Dendritic cell treated with granulocyte-macrophage colony-stimulating factor and Interleukin-4, amounts not matched to agents 40 ng/mL and 50 ng/mL, for 4 days (primary cell): ENCODE data around the gene FYTTD1.

Experiments used
- H3K27ac Mint-ChIP-seq: one replicate; pipeline ENCODE4 v1.8.0; 2022; ENCODE audit warnings: mild to moderate bottlenecking, mixed read lengths
- H3K27me3 Mint-ChIP-seq: one replicate; pipeline ENCODE4 v1.8.0; 2022; ENCODE audit warnings: mild to moderate bottlenecking, mixed read lengths
- H3K36me3 Mint-ChIP-seq: one replicate; pipeline ENCODE4 v1.8.0; 2022; ENCODE audit warnings: low read depth, mixed read lengths
- H3K4me1 Mint-ChIP-seq: one replicate; pipeline ENCODE4 v1.8.0; 2022; ENCODE audit warnings: low read depth, mixed read lengths
- H3K4me3 Mint-ChIP-seq: one replicate; pipeline ENCODE4 v1.8.0; 2022; ENCODE audit warnings: mild to moderate bottlenecking, moderate library complexity, mixed read lengths
- H3K9me3 Mint-ChIP-seq: one replicate; pipeline ENCODE4 v1.8.0; 2022; ENCODE audit warnings: mixed read lengths
- intact Hi-C: fragments of 100-400 bp; cut with micrococcal nuclease; formaldehyde crosslinking; loops from one replicate; pipeline ENCODE4 v1.15.0; 2022

FYTTD1 gene

DNA sequence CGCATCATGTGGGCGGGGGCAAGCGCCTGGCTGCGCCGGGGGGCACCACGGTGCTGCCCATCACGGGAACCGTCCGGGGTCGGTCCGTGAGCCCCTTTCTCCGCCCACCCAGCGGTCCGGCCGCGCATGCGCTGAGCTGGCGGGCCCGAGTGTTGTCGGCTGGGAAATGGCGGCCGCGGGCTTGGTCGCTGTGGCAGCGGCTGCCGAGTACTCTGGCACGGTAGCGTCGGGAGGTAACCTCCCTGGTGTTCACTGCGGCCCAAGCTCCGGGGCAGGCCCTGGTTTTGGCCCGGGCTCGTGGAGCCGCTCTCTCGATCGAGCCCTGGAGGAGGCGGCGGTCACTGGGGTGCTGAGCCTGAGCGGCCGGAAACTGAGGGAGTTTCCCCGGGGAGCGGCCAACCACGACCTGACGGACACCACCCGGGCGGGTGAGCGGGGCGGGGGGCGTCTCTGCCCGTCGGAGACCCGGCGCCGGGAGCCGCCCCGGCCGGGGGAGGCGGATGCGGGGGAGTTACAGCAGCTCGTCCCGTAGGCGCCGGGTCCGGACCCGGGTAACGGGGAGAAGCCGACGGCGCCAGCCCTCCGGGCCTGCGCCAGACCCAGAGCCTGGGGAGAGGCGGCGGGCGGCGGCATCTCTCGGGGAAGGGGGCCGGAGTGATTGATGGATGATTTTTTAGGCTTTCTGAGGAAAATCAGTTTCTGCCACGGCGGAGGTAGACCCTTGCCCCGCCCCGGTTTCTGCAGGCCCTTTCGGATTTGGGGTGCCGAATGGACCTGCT lies 41.6 kb downstream of the FYTTD1 start, which contains the start of gene LRCH3:
Gene LRCH3 (plus strand): TSS at position 142 of the 779 bp plus-strand sequence. CDS start 25 bp downstream, at position 167.
- peaks cover 15% of the 10 kb centered on the region for H3K36me3 Mint-ChIP-seq
- H3K4me1 Mint-ChIP-seq, result peaks cover 34% of the 10 kb centered on the region
- H3K9me3 Mint-ChIP-seq, result no peaks in the 10 kb centered on the region
- no peaks in the 10 kb centered on the region for H3K27me3 Mint-ChIP-seq
- peak within 1 kb of the TSS; percentile 98 for H3K4me3 Mint-ChIP-seq
- intact Hi-C loops, result loop anchor here (5.0 kb wide), 2 partner anchors 39 to 54 kb away; partner anchors contain the start of gene RUBCN
- H3K27ac Mint-ChIP-seq, result peak within 1 kb of the TSS; percentile 94

DNA sequence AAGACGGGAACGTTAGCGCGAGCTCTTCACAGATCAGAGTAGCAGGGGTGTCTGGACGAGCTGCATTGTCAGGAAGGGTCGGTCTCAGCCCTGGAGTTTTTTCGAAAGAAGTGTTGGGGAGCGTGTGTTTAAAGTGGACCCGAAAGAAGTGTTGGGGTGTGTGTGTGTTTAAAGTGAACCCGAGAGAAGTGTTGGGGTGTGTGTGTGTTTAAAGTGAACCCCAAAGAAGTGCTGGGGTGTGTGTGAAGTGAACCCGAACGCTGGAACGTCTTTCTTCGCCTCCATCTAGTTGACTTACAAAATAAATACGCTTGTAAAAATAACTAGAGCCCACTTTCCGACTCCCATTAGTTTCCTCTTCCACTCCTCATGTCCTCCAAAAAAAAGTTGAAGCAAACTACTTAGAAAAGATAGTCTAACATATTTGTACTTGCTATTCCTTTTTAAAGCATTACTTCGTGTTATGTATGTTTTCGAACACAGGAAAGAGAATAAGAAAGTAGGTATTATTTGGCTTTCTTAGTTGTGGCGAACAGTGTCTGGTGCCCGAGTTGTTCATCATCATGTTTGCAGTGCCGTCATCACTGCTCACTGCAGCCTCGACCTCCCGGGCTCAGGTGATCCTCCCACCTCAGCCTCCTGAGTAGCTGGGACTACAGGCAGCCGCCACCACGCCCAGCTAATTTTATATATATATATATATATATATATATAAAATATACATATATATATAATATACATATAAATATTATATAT lies 42.4 kb downstream of the FYTTD1 start:
- peak overlapping the region; percentile 98 for H3K4me3 Mint-ChIP-seq
- intact Hi-C loops, result loop anchor here (5.0 kb wide), 2 partner anchors 40 to 55 kb away; partner anchors contain the start of gene RUBCN
- H3K36me3 Mint-ChIP-seq, result peaks cover 15% of the 10 kb centered on the region
- no peaks in the 10 kb centered on the region for H3K27me3 Mint-ChIP-seq
- H3K27ac Mint-ChIP-seq, result peak overlapping the region; percentile 94
- H3K4me1 Mint-ChIP-seq, result peaks cover 34% of the 10 kb centered on the region
- no peaks in the 10 kb centered on the region for H3K9me3 Mint-ChIP-seq

DNA sequence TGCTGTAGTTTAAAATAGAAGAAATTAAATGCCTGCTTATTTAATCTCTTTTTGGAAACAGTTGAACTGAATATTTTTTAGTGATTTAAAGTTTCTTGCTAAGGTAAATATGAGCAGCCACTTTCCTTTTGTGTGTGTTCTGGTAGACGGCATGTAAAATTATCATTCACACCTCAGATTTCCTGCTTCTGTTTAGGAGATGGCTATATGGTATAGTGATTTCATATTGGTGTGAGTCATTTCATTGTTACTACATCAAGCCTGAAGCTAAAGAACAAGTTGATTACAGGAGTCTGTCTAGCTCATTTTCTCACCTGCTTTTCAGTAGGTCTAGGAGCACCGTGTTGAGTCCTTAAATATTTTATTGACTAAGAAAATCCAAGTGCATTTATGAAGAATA lies 43.6 kb downstream of the FYTTD1 start:
- Mint-ChIP-seq H3K27ac (no peak overlapping the region), H3K36me3 (peaks cover 15% of the 10 kb centered on the region), H3K4me1 (peaks cover 33% of the 10 kb centered on the region), H3K4me3 (no peak overlapping the region), H3K9me3 (no peaks in the 10 kb centered on the region), H3K27me3 (no peaks in the 10 kb centered on the region)
- intact Hi-C loops, result loop anchor here (5.0 kb wide), 2 partner anchors 41 to 56 kb away; partner anchors contain the start of gene RUBCN

DNA sequence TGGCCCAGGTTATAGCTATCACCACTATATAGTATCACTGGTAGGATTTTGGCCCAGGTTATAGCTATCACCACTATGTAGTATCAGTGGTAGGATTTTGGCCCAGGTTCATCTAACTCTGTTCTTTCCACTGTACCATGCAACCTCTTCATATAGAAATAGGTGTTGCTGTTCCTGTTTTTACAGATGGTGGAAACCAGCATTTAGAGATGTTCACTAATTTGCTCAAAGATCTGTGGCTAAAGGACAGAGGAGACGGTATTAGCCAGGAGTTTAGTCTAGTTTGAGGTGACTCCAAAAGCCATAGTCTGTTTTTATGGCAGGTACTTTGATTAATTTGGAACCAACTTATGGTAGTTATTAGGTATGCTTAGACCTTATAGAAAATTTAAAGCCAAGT lies 44.4 kb downstream of the FYTTD1 start:
- H3K4me3 Mint-ChIP-seq, result no peak overlapping the region
- peaks cover 41% of the 10 kb centered on the region for H3K4me1 Mint-ChIP-seq
- H3K27me3 Mint-ChIP-seq, result no peaks in the 10 kb centered on the region
- no peaks in the 10 kb centered on the region for H3K9me3 Mint-ChIP-seq
- peaks cover 15% of the 10 kb centered on the region for H3K36me3 Mint-ChIP-seq
- no peak overlapping the region for H3K27ac Mint-ChIP-seq
- intact Hi-C loops, result loop anchor here (5.0 kb wide), 2 partner anchors 42 to 57 kb away; partner anchors contain the start of gene RUBCN

DNA sequence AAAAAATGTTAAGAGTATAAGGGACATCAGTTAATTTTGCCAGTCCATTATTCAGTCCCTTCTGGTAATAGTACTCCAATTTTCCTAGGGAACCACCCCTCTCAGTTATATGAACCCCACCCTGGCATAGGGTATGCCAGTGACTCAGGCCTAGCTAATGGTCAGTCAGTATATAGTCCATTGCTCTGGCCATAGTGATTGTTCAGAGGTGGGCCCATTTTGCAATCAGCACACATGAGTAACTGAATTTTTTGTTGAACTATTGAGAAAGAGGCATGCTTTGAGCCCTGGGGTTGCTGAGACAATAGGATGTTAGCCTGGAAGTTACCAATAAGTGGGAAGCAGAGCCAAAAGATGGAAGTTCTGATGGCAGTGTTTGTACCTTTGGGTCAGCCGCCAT lies 45.5 kb downstream of the FYTTD1 start:
- no peaks in the 10 kb centered on the region for H3K9me3 Mint-ChIP-seq
- no peak overlapping the region for H3K27ac Mint-ChIP-seq
- no peaks in the 10 kb centered on the region for H3K27me3 Mint-ChIP-seq
- peaks cover 15% of the 10 kb centered on the region for H3K36me3 Mint-ChIP-seq
- intact Hi-C loops, result no loop called here
- H3K4me3 Mint-ChIP-seq, result no peak overlapping the region
- H3K4me1 Mint-ChIP-seq, result peaks cover 45% of the 10 kb centered on the region

DNA sequence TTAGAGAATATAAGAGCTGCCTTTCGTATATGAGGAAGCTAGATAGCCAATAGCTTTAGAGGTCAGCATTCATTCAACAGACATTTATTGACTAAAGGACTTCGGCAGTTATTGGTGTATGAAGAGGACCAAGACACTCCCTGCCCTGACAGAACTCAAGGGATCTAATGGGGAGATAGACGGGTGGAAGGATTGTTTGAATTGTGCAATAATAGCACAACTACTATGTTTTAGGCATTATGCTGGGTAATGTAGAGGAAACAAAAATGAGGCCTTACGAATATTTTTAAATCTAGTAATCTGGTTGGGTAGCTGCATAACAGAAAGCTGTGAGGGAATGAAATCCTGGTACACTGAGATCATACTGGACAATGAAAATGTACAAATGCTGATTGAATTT lies 46.4 kb downstream of the FYTTD1 start:
- H3K4me1 Mint-ChIP-seq, result peaks cover 50% of the 10 kb centered on the region
- intact Hi-C loops, result no loop called here
- no peaks in the 10 kb centered on the region for H3K9me3 Mint-ChIP-seq
- no peaks in the 10 kb centered on the region for H3K27me3 Mint-ChIP-seq
- H3K4me3 Mint-ChIP-seq, result no peak overlapping the region
- H3K27ac Mint-ChIP-seq, result no peak overlapping the region
- peaks cover 10% of the 10 kb centered on the region for H3K36me3 Mint-ChIP-seq

DNA sequence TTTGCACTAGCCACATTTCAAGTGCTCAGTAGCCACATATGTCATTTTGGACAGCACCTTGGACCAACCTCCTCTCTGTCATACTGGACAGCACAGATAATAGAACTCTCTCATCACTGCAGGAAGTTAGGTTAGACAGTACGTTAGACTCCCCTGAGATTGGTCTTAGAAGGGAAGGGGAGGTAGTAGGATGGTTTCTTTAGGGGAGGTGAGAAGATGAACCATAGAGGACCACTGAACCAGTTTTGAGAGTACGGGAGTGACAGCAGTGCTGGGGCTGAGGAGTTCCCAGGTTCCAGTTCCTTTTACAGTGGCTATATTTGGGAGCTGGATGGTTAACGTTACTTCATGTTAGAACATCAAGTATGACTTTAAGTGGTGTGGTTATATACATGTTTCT lies 49.2 kb downstream of the FYTTD1 start:
- no peaks in the 10 kb centered on the region for H3K27me3 Mint-ChIP-seq
- no peak overlapping the region for H3K4me3 Mint-ChIP-seq
- intact Hi-C loops, result no loop called here
- peaks cover 59% of the 10 kb centered on the region for H3K4me1 Mint-ChIP-seq
- no peak overlapping the region for H3K27ac Mint-ChIP-seq
- H3K9me3 Mint-ChIP-seq, result no peaks in the 10 kb centered on the region
- H3K36me3 Mint-ChIP-seq, result no peaks in the 10 kb centered on the region

DNA sequence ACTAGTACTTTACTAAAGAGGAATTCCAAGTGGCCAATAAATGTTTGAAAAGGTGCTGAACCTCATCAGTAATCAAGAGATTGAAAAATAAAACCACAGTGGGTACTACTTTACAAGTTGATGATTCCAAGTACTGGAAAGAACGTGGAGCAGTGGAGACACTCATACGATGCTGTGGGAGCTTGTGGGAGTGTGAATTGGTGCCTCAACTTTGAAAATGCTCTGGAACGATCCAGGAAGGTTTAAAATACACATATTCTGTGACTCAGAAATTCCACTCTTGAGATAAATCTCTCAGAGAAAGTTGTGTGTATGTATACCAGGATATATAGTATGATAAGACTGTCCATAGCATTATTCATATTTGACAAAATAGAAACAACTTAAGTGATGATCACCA lies 50.7 kb downstream of the FYTTD1 start:
- Mint-ChIP-seq H3K4me1 (peaks cover 50% of the 10 kb centered on the region), H3K9me3 (no peaks in the 10 kb centered on the region), H3K27me3 (no peaks in the 10 kb centered on the region), H3K4me3 (no peak overlapping the region), H3K27ac (no peak overlapping the region), H3K36me3 (no peaks in the 10 kb centered on the region)
- intact Hi-C loops, result no loop called here

DNA sequence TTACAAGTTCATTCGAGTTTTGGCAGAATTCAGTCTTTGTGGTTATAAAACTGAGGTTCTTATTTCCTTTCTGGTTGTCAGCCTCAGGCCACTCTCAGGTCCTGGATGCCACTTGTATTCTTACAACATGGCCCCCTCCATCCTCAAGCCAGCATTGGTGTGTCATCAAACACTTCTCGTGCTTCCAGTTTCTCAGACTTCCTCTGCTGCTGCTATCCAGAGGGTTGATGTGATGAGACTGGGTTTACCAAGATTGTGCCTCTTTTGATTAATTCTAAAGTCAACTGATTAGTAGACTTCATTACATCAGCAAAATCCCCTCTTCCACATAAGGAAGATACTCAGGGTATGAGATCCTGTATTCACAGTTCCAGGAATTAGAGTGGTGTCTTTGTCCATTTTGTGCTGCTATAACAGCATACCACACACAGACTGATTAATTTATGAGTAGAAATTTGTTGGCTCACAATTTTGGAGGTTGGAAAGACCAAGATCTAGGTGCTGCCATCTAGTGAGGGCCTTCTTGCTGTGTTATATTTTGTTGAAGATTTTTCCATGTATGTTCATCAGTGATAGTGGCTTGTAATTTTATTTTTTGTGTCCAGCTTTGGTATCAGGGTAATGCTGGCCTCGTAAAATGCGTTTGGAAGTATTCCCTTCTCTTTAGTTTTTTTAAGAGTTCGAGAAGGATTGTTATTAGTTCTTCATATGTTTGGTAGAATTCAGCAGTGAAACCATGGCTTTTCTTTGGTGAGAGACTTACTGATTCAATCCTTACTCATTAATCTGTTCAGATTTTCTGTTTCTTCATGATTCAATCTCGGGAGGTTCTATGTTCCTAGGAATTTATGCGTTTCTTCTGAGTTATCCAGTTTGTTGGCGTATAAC lies 52.5 kb downstream of the FYTTD1 start:
- intact Hi-C loops, result no loop called here
- Mint-ChIP-seq H3K27ac (peak overlapping the region; percentile 61), H3K27me3 (no peaks in the 10 kb centered on the region), H3K9me3 (no peaks in the 10 kb centered on the region), H3K4me3 (no peak overlapping the region), H3K36me3 (no peaks in the 10 kb centered on the region), H3K4me1 (peaks cover 40% of the 10 kb centered on the region)

DNA sequence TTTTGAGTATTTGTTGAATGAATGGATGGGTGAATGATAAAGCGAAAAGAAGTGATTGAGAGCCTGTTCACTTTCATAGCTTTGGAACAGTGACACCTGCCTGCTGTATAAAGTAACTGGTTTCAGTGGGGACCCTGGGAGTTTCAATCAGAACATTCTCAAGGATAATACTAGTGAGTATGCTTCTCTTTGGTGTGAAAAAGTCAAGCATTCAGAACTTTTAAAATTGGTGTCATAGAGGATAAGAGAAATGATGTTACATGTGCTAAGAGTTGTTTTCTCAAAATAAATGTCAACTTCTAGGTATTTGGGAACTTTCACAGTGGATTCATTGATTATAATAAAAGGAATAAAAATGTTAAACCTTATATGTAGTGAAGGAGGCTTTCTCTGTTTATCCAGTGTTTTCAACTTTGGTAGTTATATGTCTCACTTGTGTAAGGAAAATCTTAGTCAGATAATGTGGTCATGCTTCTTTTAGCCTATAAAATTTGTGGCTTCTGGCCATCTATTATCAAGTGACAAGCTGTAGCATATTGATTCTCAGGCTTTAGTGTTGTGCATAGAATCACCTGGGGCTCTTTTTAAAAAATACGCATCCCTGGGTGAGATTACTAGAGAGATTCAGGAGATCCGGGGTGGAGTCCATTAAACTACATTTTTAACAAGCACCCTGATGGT lies 53.2 kb downstream of the FYTTD1 start:
- Mint-ChIP-seq H3K36me3 (peaks cover 6% of the 10 kb centered on the region), H3K27me3 (no peaks in the 10 kb centered on the region), H3K4me1 (peaks cover 45% of the 10 kb centered on the region), H3K9me3 (no peaks in the 10 kb centered on the region), H3K27ac (no peak overlapping the region), H3K4me3 (no peak overlapping the region)
- intact Hi-C loops, result no loop called here

DNA sequence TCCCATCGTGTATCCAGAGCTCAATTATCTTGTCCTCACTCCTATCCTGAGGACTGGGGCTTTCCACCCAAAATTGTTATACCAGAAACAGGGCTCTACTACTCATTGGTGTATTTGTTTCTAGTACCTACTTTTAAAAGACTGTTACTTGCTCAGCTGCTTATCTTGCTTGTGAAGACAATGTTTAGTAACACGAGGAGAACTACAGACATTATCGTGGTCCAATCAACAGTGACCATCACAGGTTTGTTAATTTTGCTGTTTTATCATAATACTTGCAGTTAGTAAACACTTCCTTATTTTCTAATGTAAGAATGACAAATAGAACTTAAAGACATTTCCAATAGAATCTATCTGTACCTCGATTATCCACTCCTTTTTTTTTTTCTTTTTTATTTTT lies 54.8 kb downstream of the FYTTD1 start:
- Mint-ChIP-seq H3K4me1 (peaks cover 45% of the 10 kb centered on the region), H3K36me3 (peaks cover 6% of the 10 kb centered on the region), H3K27ac (no peak overlapping the region), H3K27me3 (no peaks in the 10 kb centered on the region), H3K4me3 (no peak overlapping the region), H3K9me3 (no peaks in the 10 kb centered on the region)
- intact Hi-C loops, result no loop called here

DNA sequence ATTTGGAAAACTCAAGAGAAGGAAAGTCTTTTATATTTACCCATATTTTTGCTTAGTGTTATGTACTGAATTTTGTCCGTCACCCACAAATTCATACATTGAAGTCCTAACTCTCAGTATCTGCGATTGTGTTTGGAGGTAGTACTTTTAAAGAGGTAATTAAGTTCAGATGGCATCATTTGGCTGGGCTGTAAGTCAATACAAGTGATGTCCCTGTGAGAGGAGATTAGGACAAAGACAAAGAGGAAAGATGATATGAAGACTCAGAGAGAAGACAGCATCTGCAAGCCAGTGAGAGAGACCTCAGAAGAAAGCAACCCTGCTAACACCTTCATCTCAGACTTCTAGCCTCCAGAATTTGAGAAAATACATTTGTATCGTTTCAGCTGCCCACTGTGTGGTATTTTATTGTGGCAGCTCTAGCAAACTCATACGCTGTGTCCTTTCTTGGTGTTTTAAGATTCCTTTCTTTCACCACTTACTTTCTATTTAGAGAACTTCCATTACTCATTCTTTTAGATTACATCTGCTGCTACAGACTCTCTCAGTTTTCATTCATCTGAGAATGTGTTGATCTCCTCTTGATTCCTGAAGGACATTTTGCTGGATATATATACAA lies 58.4 kb downstream of the FYTTD1 start:
- Mint-ChIP-seq H3K4me1 (peaks cover 27% of the 10 kb centered on the region), H3K9me3 (no peaks in the 10 kb centered on the region), H3K27ac (no peak overlapping the region), H3K4me3 (no peak overlapping the region), H3K36me3 (peaks cover 6% of the 10 kb centered on the region), H3K27me3 (no peaks in the 10 kb centered on the region)
- intact Hi-C loops, result no loop called here
